ENCODE data around the gene DERL2. TPM values are rescaled to one million over a fixed set of nuclear protein-coding genes. Genes with fewer than 3 reads are reported as not detected.
A peak's percentile ranks its signal among the peaks of the same experiment; 100 is the strongest.

DERL2 gene
- polyA plus RNA-seq, 1 donor (not counting 4 experiments of a cell fraction or from before 2014, with no cell fraction given): 83.6 TPM

GRCh38 chr17:5516060-5516792, 30.2 kb upstream of the DERL2 start:
- H3K36me3 ChIP-seq (ENCODE audit: control insufficient read depth in 2 of 2, extremely low read depth in 1 of 2, insufficient read depth in 2 of 2, low read length in 2 of 2): peaks cover 12 to 23% of the 10 kb centered on the region in 2 experiments
- no peaks in the 10 kb centered on the region for H4K20me1 ChIP-seq (ENCODE audit: control insufficient read depth, extremely low read depth, insufficient read depth, low read length)
- no peaks in the 10 kb centered on the region for H3K79me2 ChIP-seq (ENCODE audit: control insufficient read depth, insufficient read depth, low read length)
- no peak overlapping the region for H3K9ac ChIP-seq (ENCODE audit: control insufficient read depth, extremely low read depth, insufficient read depth, low read length)
- peak; percentile 85 for FAIRE-seq
- H3K9me3 ChIP-seq (ENCODE audit: control insufficient read depth, low read depth, low read length): no peaks in the 10 kb centered on the region
- H3K27ac ChIP-seq (ENCODE audit: control insufficient read depth, insufficient read depth, low read length): peak overlapping the region; percentile 54
- H3K4me3 ChIP-seq (ENCODE audit: control insufficient read depth in 2 of 3, extremely low read depth in 1 of 3, insufficient read depth in 2 of 3, low read depth in 1 of 3, low read length in 3 of 3): no peak overlapping the region
- H3K27me3 ChIP-seq (ENCODE audit: control insufficient read depth, extremely low read depth, insufficient read depth, low read length): no peaks in the 10 kb centered on the region
- H3K4me2 ChIP-seq (ENCODE audit: control insufficient read depth, extremely low read depth, insufficient read depth, low read depth, low read length): peak overlapping the region; percentile 49
- dilution Hi-C loops (cut with MboI; ENCODE audit: extremely low pct_ligation_motif_present, low sequenced_read_pairs): no loop called here
- no peaks in the 10 kb centered on the region for H3K9me1 ChIP-seq (ENCODE audit: control insufficient read depth, extremely low read depth, insufficient read depth, low read length)
- peaks cover 17% of the 10 kb centered on the region for H3K4me1 ChIP-seq (ENCODE audit: control insufficient read depth, extremely low read depth, insufficient read depth, low read length)
- TF ChIP-seq, protein P1, sequence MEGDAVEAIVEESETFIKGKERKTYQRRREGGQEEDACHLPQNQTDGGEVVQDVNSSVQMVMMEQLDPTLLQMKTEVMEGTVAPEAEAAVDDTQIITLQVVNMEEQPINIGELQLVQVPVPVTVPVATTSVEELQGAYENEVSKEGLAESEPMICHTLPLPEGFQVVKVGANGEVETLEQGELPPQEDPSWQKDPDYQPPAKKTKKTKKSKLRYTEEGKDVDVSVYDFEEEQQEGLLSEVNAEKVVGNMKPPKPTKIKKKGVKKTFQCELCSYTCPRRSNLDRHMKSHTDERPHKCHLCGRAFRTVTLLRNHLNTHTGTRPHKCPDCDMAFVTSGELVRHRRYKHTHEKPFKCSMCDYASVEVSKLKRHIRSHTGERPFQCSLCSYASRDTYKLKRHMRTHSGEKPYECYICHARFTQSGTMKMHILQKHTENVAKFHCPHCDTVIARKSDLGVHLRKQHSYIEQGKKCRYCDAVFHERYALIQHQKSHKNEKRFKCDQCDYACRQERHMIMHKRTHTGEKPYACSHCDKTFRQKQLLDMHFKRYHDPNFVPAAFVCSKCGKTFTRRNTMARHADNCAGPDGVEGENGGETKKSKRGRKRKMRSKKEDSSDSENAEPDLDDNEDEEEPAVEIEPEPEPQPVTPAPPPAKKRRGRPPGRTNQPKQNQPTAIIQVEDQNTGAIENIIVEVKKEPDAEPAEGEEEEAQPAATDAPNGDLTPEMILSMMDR (optimal IDR thresholded peaks at IDR 0.05 in 1 of 3, IDR thresholded peaks at IDR 0.05 in 1 of 3, conservative IDR thresholded peaks at IDR 0.05 in 1 of 3; ENCODE audit: extremely low read depth in 1 of 3, insufficient read depth in 2 of 3, low read length in 3 of 3): no peak
- no peak for TF ChIP-seq EZH2 (IDR thresholded peaks at IDR 0.05; ENCODE audit: low read length)
- peak; percentile 79 for DNase-seq (ENCODE audit: low read depth, low spot score)
- H2AFZ ChIP-seq (ENCODE audit: control insufficient read depth, low read length): no peak overlapping the region

GRCh38 chr17:5514976-5515375, 29.0 kb upstream of the DERL2 start:
- H3K4me2 ChIP-seq (ENCODE audit: control insufficient read depth, extremely low read depth, insufficient read depth, low read depth, low read length): no peak overlapping the region

More at GRCh38 chr17:5514976-5515375, 29.0 kb upstream of the DERL2 start:
- Histone ChIP-seq H3K79me2 (ENCODE audit: control insufficient read depth, insufficient read depth, low read length) (no peaks in the 10 kb centered on the region), H2AFZ (ENCODE audit: control insufficient read depth, low read length) (no peak overlapping the region), H3K27me3 (ENCODE audit: control insufficient read depth, extremely low read depth, insufficient read depth, low read length) (no peaks in the 10 kb centered on the region), H3K9me3 (ENCODE audit: control insufficient read depth, low read depth, low read length) (no peaks in the 10 kb centered on the region), H3K4me1 (ENCODE audit: control insufficient read depth, extremely low read depth, insufficient read depth, low read length) (peaks cover 17% of the 10 kb centered on the region), H3K9ac (ENCODE audit: control insufficient read depth, extremely low read depth, insufficient read depth, low read length) (no peak overlapping the region), H3K36me3 (ENCODE audit: control insufficient read depth in 2 of 2, extremely low read depth in 1 of 2, insufficient read depth in 2 of 2, low read length in 2 of 2) (peaks cover 11 to 20% of the 10 kb centered on the region in 2 experiments), H4K20me1 (ENCODE audit: control insufficient read depth, extremely low read depth, insufficient read depth, low read length) (no peaks in the 10 kb centered on the region), H3K27ac (ENCODE audit: control insufficient read depth, insufficient read depth, low read length) (no peak overlapping the region), H3K4me3 (ENCODE audit: control insufficient read depth in 2 of 3, extremely low read depth in 1 of 3, insufficient read depth in 2 of 3, low read depth in 1 of 3, low read length in 3 of 3) (no peak overlapping the region), H3K9me1 (ENCODE audit: control insufficient read depth, extremely low read depth, insufficient read depth, low read length) (no peaks in the 10 kb centered on the region)
- FAIRE-seq: no peak
- DNase-seq (ENCODE audit: low read depth, low spot score): no peak
- dilution Hi-C loops (cut with MboI; ENCODE audit: extremely low pct_ligation_motif_present, low sequenced_read_pairs): no loop called here
- TF ChIP-seq EZH2 (IDR thresholded peaks at IDR 0.05; ENCODE audit: low read length): no peak
- TF ChIP-seq, protein P1 (optimal IDR thresholded peaks at IDR 0.05 in 1 of 3, IDR thresholded peaks at IDR 0.05 in 1 of 3, conservative IDR thresholded peaks at IDR 0.05 in 1 of 3; ENCODE audit: extremely low read depth in 1 of 3, insufficient read depth in 2 of 3, low read length in 3 of 3): no peak

Data from keratinocyte (primary cell).